ENCODE results near the gene PREX1.

Gene PREX1

GRCh38 chr20:48728042-48728825 is 99.6 kb downstream of the PREX1 start:
- Histone ChIP-seq H3K36me3 (ENCODE audit: insufficient read depth) (no peaks in the 10 kb centered on the region), H3K79me2 (ENCODE audit: insufficient read depth, low read depth) (no peaks in the 10 kb centered on the region), H3K27me3 (ENCODE audit: insufficient read depth, low read depth) (no peaks in the 10 kb centered on the region), H3K27ac (no peak overlapping the region), H2AFZ (ENCODE audit: low read depth) (no peak overlapping the region), H3K9ac (no peak overlapping the region), H3K4me3 (IDR thresholded peaks at IDR 0.05; ENCODE audit: insufficient read depth, low read depth, low read length) (no peak overlapping the region), H3K4me1 (ENCODE audit: low read depth, poor library complexity, severe bottlenecking) (no peaks in the 10 kb centered on the region), H4K20me1 (ENCODE audit: insufficient read depth) (no peaks in the 10 kb centered on the region), H3K4me2 (no peak overlapping the region)
- no peak for TF ChIP-seq CTCF (conservative IDR thresholded peaks at IDR 0.05; ENCODE audit: low read depth, low read length)

- no peaks in the 10 kb centered on the region for H3K36me3 ChIP-seq (ENCODE audit: insufficient read depth)
- H4K20me1 ChIP-seq (ENCODE audit: insufficient read depth) = no peaks in the 10 kb centered on the region
- no peak overlapping the region for H3K27ac ChIP-seq
- no peak overlapping the region for H3K9ac ChIP-seq
- H3K4me2 ChIP-seq = no peak overlapping the region
- H3K4me3 ChIP-seq (IDR thresholded peaks at IDR 0.05; ENCODE audit: insufficient read depth, low read depth, low read length) = no peak overlapping the region
- H2AFZ ChIP-seq (ENCODE audit: low read depth) = no peak overlapping the region
- H3K79me2 ChIP-seq (ENCODE audit: insufficient read depth, low read depth) = no peaks in the 10 kb centered on the region
- no peaks in the 10 kb centered on the region; the same call in 1 of the 2 replicates for H3K27me3 ChIP-seq (ENCODE audit: insufficient read depth, low read depth)
- no peak for TF ChIP-seq CTCF (conservative IDR thresholded peaks at IDR 0.05; ENCODE audit: low read depth, low read length)
- H3K4me1 ChIP-seq (ENCODE audit: low read depth, poor library complexity, severe bottlenecking) = no peaks in the 10 kb centered on the region
These were observed 100.6 kb downstream of the PREX1 start for GRCh38 chr20:48727226-48727625.

GRCh38 chr20:48725555-48725991 is 102.2 kb downstream of the PREX1 start:
- H2AFZ ChIP-seq (ENCODE audit: low read depth) = no peak overlapping the region
- no peak overlapping the region for H3K9ac ChIP-seq
- no peaks in the 10 kb centered on the region for H3K36me3 ChIP-seq (ENCODE audit: insufficient read depth)
- no peak for TF ChIP-seq CTCF (conservative IDR thresholded peaks at IDR 0.05; ENCODE audit: low read depth, low read length)
- no peaks in the 10 kb centered on the region for H4K20me1 ChIP-seq (ENCODE audit: insufficient read depth)
- no peak overlapping the region for H3K27ac ChIP-seq
- no peaks in the 10 kb centered on the region for H3K4me1 ChIP-seq (ENCODE audit: low read depth, poor library complexity, severe bottlenecking)
- no peak overlapping the region for H3K4me2 ChIP-seq
- H3K27me3 ChIP-seq (ENCODE audit: insufficient read depth, low read depth) = no peaks in the 10 kb centered on the region; the same call in 1 of the 2 replicates
- no peak overlapping the region for H3K4me3 ChIP-seq (IDR thresholded peaks at IDR 0.05; ENCODE audit: insufficient read depth, low read depth, low read length)
- H3K79me2 ChIP-seq (ENCODE audit: insufficient read depth, low read depth) = no peaks in the 10 kb centered on the region

- Histone ChIP-seq H4K20me1 (ENCODE audit: insufficient read depth) (no peaks in the 10 kb centered on the region), H3K9ac (no peak overlapping the region), H3K27me3 (ENCODE audit: insufficient read depth, low read depth) (no peaks in the 10 kb centered on the region; the same call in 1 of the 2 replicates), H3K36me3 (ENCODE audit: insufficient read depth) (no peaks in the 10 kb centered on the region), H3K79me2 (ENCODE audit: insufficient read depth, low read depth) (no peaks in the 10 kb centered on the region), H3K27ac (no peak overlapping the region), H2AFZ (ENCODE audit: low read depth) (no peak overlapping the region), H3K4me3 (IDR thresholded peaks at IDR 0.05; ENCODE audit: insufficient read depth, low read depth, low read length) (no peak overlapping the region), H3K4me2 (no peak overlapping the region), H3K4me1 (ENCODE audit: low read depth, poor library complexity, severe bottlenecking) (no peaks in the 10 kb centered on the region)
- TF ChIP-seq CTCF (conservative IDR thresholded peaks at IDR 0.05; ENCODE audit: low read depth, low read length) = no peak
These were observed 102.8 kb downstream of the PREX1 start for GRCh38 chr20:48724891-48725554.
